Measurements from ENCODE around the gene JUN.

The JUN gene

GRCh38 chr1:58754683-58755467 is 29.0 kb downstream of the JUN start:
- no peak for DNase-seq

- no peak for DNase-seq
Observed at GRCh38 chr1:58754073-58754613, 29.7 kb downstream of the JUN start.

- DNase-seq, result no peak
Observed at GRCh38 chr1:58753431-58753866, 30.4 kb downstream of the JUN start.

- DNase-seq, result no peak
Observed at GRCh38 chr1:58749646-58750045, 34.2 kb downstream of the JUN start.

- DNase-seq, result no peak
Observed at GRCh38 chr1:58748666-58749065, 35.2 kb downstream of the JUN start.

GRCh38 chr1:58746757-58747156 is 37.1 kb downstream of the JUN start:
- DNase-seq, result no peak

- no peak for DNase-seq
Observed at GRCh38 chr1:58746182-58746581, 37.7 kb downstream of the JUN start.

- DNase-seq, result no peak
Observed at GRCh38 chr1:58745666-58746065, 38.2 kb downstream of the JUN start.

GRCh38 chr1:58745117-58745516 is 38.7 kb downstream of the JUN start:
- no peak for DNase-seq

- DNase-seq, result no peak
Observed at GRCh38 chr1:58741678-58742553, 41.9 kb downstream of the JUN start.

- DNase-seq, result no peak
Observed at GRCh38 chr1:58739856-58740466, 43.9 kb downstream of the JUN start.

- no peak for DNase-seq
Observed at GRCh38 chr1:58738876-58739275, 45.0 kb downstream of the JUN start.

- no peak for DNase-seq
Observed at GRCh38 chr1:58735586-58735985, 48.3 kb downstream of the JUN start.

GRCh38 chr1:58734630-58735029 is 49.2 kb downstream of the JUN start:
- DNase-seq, result no peak

GRCh38 chr1:58732087-58732775 is 51.6 kb downstream of the JUN start:
- DNase-seq, result no peak

Measured in activated T-cell treated with anti-CD3 and anti-CD28 coated beads for 4 hours (primary cell).